Mesodermal cell (in vitro differentiated cells): Measurements from ENCODE around the gene LCTL.

Experiments used
- H3K27ac ChIP-seq: 2 replicates; pipeline ENCODE4 v1.7.0; 2013; ENCODE audit warnings: mild to moderate bottlenecking, low read depth, low read length, moderate library complexity; ENCODE audit not compliant: severe bottlenecking
- H3K36me3 ChIP-seq: 2 replicates; pipeline ENCODE4 v1.7.1; 2013; ENCODE audit warnings: mild to moderate bottlenecking, low read length, moderate library complexity; ENCODE audit not compliant: control insufficient read depth, insufficient read depth
- H3K4me1 ChIP-seq: one replicate; pipeline ENCODE4 v1.7.1; 2013; ENCODE audit warnings: mild to moderate bottlenecking, low read length; ENCODE audit not compliant: insufficient read depth, control insufficient read depth, poor library complexity, severe bottlenecking
- H3K4me3 ChIP-seq: 2 replicates; pipeline ENCODE4 v1.7.0; 2013; ENCODE audit warnings: low read length, control low read depth, mild to moderate bottlenecking; ENCODE audit not compliant: insufficient read depth, poor library complexity, severe bottlenecking; ENCODE audit errors: extremely low read depth
- H3K9me3 ChIP-seq: 2 replicates; pipeline ENCODE4 v1.7.1; 2013; ENCODE audit warnings: mild to moderate bottlenecking, low read length, moderate library complexity; ENCODE audit not compliant: control insufficient read depth
- WGBS, 2 experiments: methylation state at CpG; one replicate each; pipeline ENCODE4 v1.1.5; 2013; ENCODE audit warnings: missing lambda C conversion rate in 2 of 2; ENCODE audit not compliant: insufficient coverage in 2 of 2; 5-methylcytosine and 5-hydroxymethylcytosine counted together

Gene LCTL

GRCh38 chr15:66565141-66565641, 607 bp downstream of the LCTL start:
- Histone ChIP-seq H3K36me3 (peaks cover 4% of the 10 kb centered on the region), H3K27ac (peak overlapping the region; percentile 36), H3K4me1 (peaks cover 15% of the 10 kb centered on the region), H3K4me3 (peak overlapping the region; percentile 22), H3K9me3 (no peaks in the 10 kb centered on the region)
- WGBS, 2 experiments = 80 to 93% methylated on average over 6 to 7 of the region's 9 CpGs

GRCh38 chr15:66564136-66565041, 1.4 kb downstream of the LCTL start:
- H3K27ac ChIP-seq = no peak overlapping the region
- H3K4me1 ChIP-seq = peaks cover 15% of the 10 kb centered on the region
- no peak overlapping the region for H3K4me3 ChIP-seq
- H3K36me3 ChIP-seq = peaks cover 6% of the 10 kb centered on the region
- WGBS, 2 experiments = 88 to 97% methylated on average over 12 to 14 of the region's 18 CpGs
- H3K9me3 ChIP-seq = no peaks in the 10 kb centered on the region

- H3K4me3 ChIP-seq = no peak overlapping the region
- no peaks in the 10 kb centered on the region for H3K9me3 ChIP-seq
- WGBS, 2 experiments = 93 to 95% methylated on average over 9 to 13 of the region's 13 CpGs
- H3K4me1 ChIP-seq = peaks cover 15% of the 10 kb centered on the region
- no peak overlapping the region for H3K27ac ChIP-seq
- peaks cover 6% of the 10 kb centered on the region for H3K36me3 ChIP-seq
Measured at GRCh38 chr15:66563566-66564110, 2.2 kb downstream of the LCTL start.

- no peak overlapping the region for H3K4me3 ChIP-seq
- H3K9me3 ChIP-seq = no peaks in the 10 kb centered on the region
- peaks cover 15% of the 10 kb centered on the region for H3K4me1 ChIP-seq
- H3K27ac ChIP-seq = no peak overlapping the region
- peaks cover 6% of the 10 kb centered on the region for H3K36me3 ChIP-seq
- 87 to 94% methylated on average over 4 of the region's 4 CpGs for WGBS, 2 experiments
Measured at GRCh38 chr15:66563126-66563525, 2.7 kb downstream of the LCTL start.

GRCh38 chr15:66560856-66561525, 4.8 kb downstream of the LCTL start:
- Histone ChIP-seq H3K4me1 (peaks cover 11% of the 10 kb centered on the region), H3K27ac (no peak overlapping the region), H3K4me3 (no peak overlapping the region), H3K9me3 (no peaks in the 10 kb centered on the region), H3K36me3 (peaks cover 15% of the 10 kb centered on the region)
- 96 to 98% methylated on average over 16 to 18 of the region's 18 CpGs for WGBS, 2 experiments

- H3K27ac ChIP-seq = no peak overlapping the region
Measured at GRCh38 chr15:66558271-66558670, 7.5 kb downstream of the LCTL start.

GRCh38 chr15:66555685-66556084, 10.1 kb downstream of the LCTL start:
- Histone ChIP-seq H3K4me3 (no peak overlapping the region), H3K27ac (no peak overlapping the region), H3K4me1 (no peaks in the 10 kb centered on the region), H3K36me3 (peaks cover 36% of the 10 kb centered on the region), H3K9me3 (no peaks in the 10 kb centered on the region)

More at GRCh38 chr15:66558271-66558670, 7.5 kb downstream of the LCTL start:
- Histone ChIP-seq H3K4me3 (no peak overlapping the region), H3K36me3 (peaks cover 18% of the 10 kb centered on the region), H3K4me1 (no peaks in the 10 kb centered on the region), H3K9me3 (no peaks in the 10 kb centered on the region)
- 96% methylated on average over 4 of the region's 6 CpGs; no CpG with 5 or more reads in 1 of the 2 experiments for WGBS, 2 experiments

GRCh38 chr15:66545255-66545654, 20.5 kb downstream of the LCTL start:
- H3K4me1 ChIP-seq = no peaks in the 10 kb centered on the region
- no peak overlapping the region for H3K27ac ChIP-seq
- no peaks in the 10 kb centered on the region for H3K9me3 ChIP-seq
- peaks cover 53% of the 10 kb centered on the region for H3K36me3 ChIP-seq
- H3K4me3 ChIP-seq = no peak overlapping the region
- no CpG with 5 or more reads among the region's 1 CpG for WGBS, 2 experiments

GRCh38 chr15:66542896-66543295, 22.9 kb downstream of the LCTL start:
- no peak overlapping the region for H3K27ac ChIP-seq
- 100% methylated on average over 1 of the region's 4 CpGs; no CpG with 5 or more reads in 1 of the 2 experiments for WGBS, 2 experiments
- H3K4me3 ChIP-seq = no peak overlapping the region
- H3K9me3 ChIP-seq = no peaks in the 10 kb centered on the region
- H3K36me3 ChIP-seq = peaks cover 63% of the 10 kb centered on the region
- H3K4me1 ChIP-seq = no peaks in the 10 kb centered on the region

- no peaks in the 10 kb centered on the region for H3K9me3 ChIP-seq
- H3K36me3 ChIP-seq = peaks cover 59% of the 10 kb centered on the region
- no peak overlapping the region for H3K4me3 ChIP-seq
- no peaks in the 10 kb centered on the region for H3K4me1 ChIP-seq
- no peak overlapping the region for H3K27ac ChIP-seq
- 89 to 92% methylated on average over 8 to 9 of the region's 9 CpGs for WGBS, 2 experiments
Measured at GRCh38 chr15:66535056-66535455, 30.7 kb downstream of the LCTL start.
